Kidney (tissue), 14 donors: ENCODE measurements around the gene KLK4. TPM values are rescaled to one million over a fixed set of nuclear protein-coding genes. Genes with fewer than 3 reads are reported as not detected.
A peak's percentile ranks its signal among the peaks of the same experiment; 100 is the strongest.

Experiments
- DNase-seq, 5 donors: peaks; one replicate each; pipeline ENCODE4 v3.0.0-alpha.2; 2013 to 2020
- FAIRE-seq: peaks from 2 replicates; lab custom pipeline; 2012; peaks lifted over from hg19 to GRCh38; lab: Jason Lieb, UNC
- H3K27ac ChIP-seq, 2 donors: one replicate each; pipeline ENCODE4 v1.7.0; 2013; ENCODE audit warnings: low read depth in 2 of 2, low read length in 2 of 2, inconsistent platforms in 1 of 2
- H3K27me3 ChIP-seq: one replicate; pipeline ENCODE4 v1.7.1; 2013; ENCODE audit warnings: low read length, inconsistent platforms; ENCODE audit not compliant: control insufficient read depth, insufficient read depth
- H3K36me3 ChIP-seq, 3 donors: one replicate each; pipeline versions ENCODE4 v1.7.0 to v1.7.1; 2013; ENCODE audit warnings: low read length in 3 of 3, control low read depth in 1 of 3, inconsistent platforms in 1 of 3; ENCODE audit not compliant: insufficient read depth in 3 of 3, control insufficient read depth in 2 of 3
- H3K4me1 ChIP-seq, 3 donors: one replicate each; pipeline versions ENCODE4 v1.7.0 to v1.7.1; 2013; ENCODE audit warnings: low read length in 3 of 3, inconsistent platforms in 1 of 3, low read depth in 1 of 3; ENCODE audit not compliant: control insufficient read depth in 2 of 3, insufficient read depth in 2 of 3
- H3K4me3 ChIP-seq, 3 donors: one replicate each; pipeline versions ENCODE4 v1.7.0 to v1.8.1; 2013; ENCODE audit warnings: low read length in 3 of 3, control low read depth in 1 of 3, inconsistent platforms in 1 of 3
- H3K9ac ChIP-seq, 3 donors: one replicate each; pipeline versions ENCODE4 v1.7.0 to v1.7.1; 2013; ENCODE audit warnings: low read length in 3 of 3, control low read depth in 1 of 3, inconsistent platforms in 1 of 3
- H3K9me3 ChIP-seq, 3 donors: one replicate each; pipeline versions ENCODE4 v1.7.0 to v1.7.1; 2013; ENCODE audit warnings: low read length in 3 of 3, control low read depth in 1 of 3, inconsistent platforms in 1 of 3; ENCODE audit not compliant: control insufficient read depth in 2 of 3, insufficient read depth in 1 of 3
- CTCF ChIP-seq: IDR thresholded peaks from 3 replicates; pipeline ENCODE4 v1.5.1; 2012; ENCODE audit warnings: mild to moderate bottlenecking, moderate library complexity, borderline replicate concordance; ENCODE audit not compliant: insufficient read depth; ENCODE audit errors: extremely low read depth
- intact Hi-C: fragments of 100-400 bp; cut with DNase I; formaldehyde crosslinking; loops from one replicate; pipeline ENCODE4 v1.11.1; 2022
- polyA plus RNA-seq: library from polyadenylated mRNA; stranded (reverse); fragments of 350-450 nt; fragmentation: Illumina TruSeq; extraction: RNeasy Lipid Tissue Mini Kit (QIAGEN cat#74804); gene quantifications from one replicate; pipeline ENCODE4 v1.2.3, GENCODE V29; 2014; ENCODE audit warnings: low read depth, low replicate concordance; ENCODE audit not compliant: insufficient read depth
- total RNA-seq: library from RNA; stranded (reverse); fragmentation: NEBNext Ultra II Directional; extraction: Animal tissue kit (Norgen Biotek cat#: 25700); gene quantifications from one replicate; pipeline ENCODE4 v1.2.1, GENCODE V29; 2021
- donor health status: control.
- donor health status: control.
- donor health status: control.
- donor health status: control.
- donor health status: control.
- donor health status: DM: yes; HTN: yes; CAD: no.
- donor health status: Normal renal cell carcinoma (clear cell type).

The KLK4 gene
- total and polyA plus RNA-seq, 2 donors from 2014 or later: 1.2 TPM; not detected in 1

GRCh38 chr19:50928831-50929230, 17.6 kb upstream of the KLK4 start:
- Histone ChIP-seq H3K4me3 (no peak overlapping the region), H3K9me3 (no peaks in the 10 kb centered on the region), H3K36me3 (no peaks in the 10 kb centered on the region), H3K4me1 (no peaks in the 10 kb centered on the region), H3K9ac (no peak overlapping the region), H3K27ac (no peak overlapping the region), H3K27me3 (no peaks in the 10 kb centered on the region)
- TF ChIP-seq CTCF: no peak
- FAIRE-seq (no peak), DNase-seq (peak in 2 of 5 donors; percentile 26 to 41)
- intact Hi-C loops: no loop called here

GRCh38 chr19:50926144-50926543, 14.9 kb upstream of the KLK4 start:
- FAIRE-seq: no peak
- Histone ChIP-seq H3K27me3 (no peaks in the 10 kb centered on the region), H3K36me3 (no peaks in the 10 kb centered on the region), H3K4me1 (no peaks in the 10 kb centered on the region), H3K4me3 (no peak overlapping the region), H3K9me3 (no peaks in the 10 kb centered on the region), H3K27ac (no peak overlapping the region), H3K9ac (no peak overlapping the region)
- intact Hi-C loops: no loop called here
- no peak for DNase-seq
- TF ChIP-seq CTCF: no peak

- H3K4me3 ChIP-seq: no peak overlapping the region
- no peaks in the 10 kb centered on the region for H3K27me3 ChIP-seq
- no peaks in the 10 kb centered on the region for H3K4me1 ChIP-seq
- intact Hi-C loops: no loop called here
- H3K9ac ChIP-seq: no peak overlapping the region
- no peak overlapping the region for H3K27ac ChIP-seq
- FAIRE-seq: no peak
- H3K36me3 ChIP-seq: no peaks in the 10 kb centered on the region
- no peak for TF ChIP-seq CTCF
- no peaks in the 10 kb centered on the region for H3K9me3 ChIP-seq
- DNase-seq: no peak
These were observed 14.5 kb upstream of the KLK4 start for GRCh38 chr19:50925734-50926133.

DNA sequence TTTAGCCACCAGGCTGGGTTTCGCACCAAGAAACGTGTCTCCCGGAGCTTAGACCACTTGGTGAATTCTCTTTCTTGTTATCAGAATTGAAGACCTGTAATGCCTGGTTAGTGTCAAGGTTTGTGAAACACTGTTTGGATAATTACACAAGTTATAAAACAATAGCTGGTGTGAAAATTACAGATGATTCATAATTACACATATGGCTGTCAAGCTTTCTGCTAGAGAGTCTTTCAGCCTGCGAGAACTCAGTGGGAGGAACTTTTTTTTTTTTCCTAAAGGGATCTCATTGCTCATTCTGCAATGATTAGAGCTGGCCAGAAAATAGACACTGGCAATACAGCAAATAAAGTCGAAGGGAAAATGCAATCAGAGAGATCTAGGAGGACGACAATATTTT, 13.4 kb upstream of the KLK4 start:
- Histone ChIP-seq H3K36me3 (no peaks in the 10 kb centered on the region), H3K27me3 (peaks cover 3% of the 10 kb centered on the region), H3K9ac (no peak overlapping the region), H3K27ac (no peak overlapping the region), H3K4me3 (no peak overlapping the region), H3K9me3 (no peaks in the 10 kb centered on the region), H3K4me1 (no peaks in the 10 kb centered on the region)
- FAIRE-seq (no peak), DNase-seq (no peak)
- intact Hi-C loops: no loop called here
- TF ChIP-seq CTCF: no peak
